HepG2 (cell line): Measurements from ENCODE around the gene FAT4. TPM values are rescaled to one million over a fixed set of nuclear protein-coding genes. Genes with fewer than 3 reads are reported as not detected.
A peak's percentile ranks its signal among the peaks of the same experiment; 100 is the strongest.

Experiments
- ATAC-seq: fragments of 200-7000 bp; cut with Tn5 transposase; 3 replicates; pipeline ENCODE4 v1.9.1; 2020; ENCODE audit warnings: mild to moderate bottlenecking, moderate library complexity
- BruUV-seq: library from RNA; stranded (reverse); fragments of 400-500 nt; replicated peaks from 2 replicates; lab custom pipeline; 2021; lab: Mats Ljungman, UMichigan
- CTCF ChIA-PET: fragments of 300-600 bp; formaldehyde crosslinking; extraction: SDS; loops from one replicate; lab custom pipeline; 2021; ENCODE audit warnings: low total read pairs, inconsistent platforms, low intra/inter-chr PET ratio; lab: Yijun Ruan, JAX
- POLR2A ChIA-PET: fragments of 350-600 bp; sonication (Branson Sonifier 250); formaldehyde crosslinking; loops from one replicate; lab custom pipeline; 2020; ENCODE audit warnings: antibody characterized with exemption, inconsistent platforms; lab: Yijun Ruan, JAX
- DNase-seq: peaks from one replicate; pipeline ENCODE4 v3.0.0-alpha.2; 2015; ENCODE audit warnings: low spot score
- FAIRE-seq: peaks from 3 replicates; lab custom pipeline; 2011; peaks lifted over from hg19 to GRCh38; lab: Jason Lieb, UNC
- H2AFZ ChIP-seq: one replicate; pipeline ENCODE4 v1.6.1; 2011; ENCODE audit warnings: low read length, inconsistent platforms
- H3K27ac ChIP-seq: fragments of 300-600 bp; 3 replicates; pipeline ENCODE4 v1.8.0; 2011; ENCODE audit warnings: mixed run types, mild to moderate bottlenecking, mixed read lengths, low read length, inconsistent platforms; ENCODE audit not compliant: insufficient read depth; ENCODE audit errors: extremely low read length
- H3K27me3 ChIP-seq, 2 experiments: fragments of 200-600 bp in 1 of 2; 2 replicates in 1 of 2; 3 replicates in 1 of 2; pipeline versions ENCODE4 v1.6.0 to v1.8.0; 2011; ENCODE audit warnings: low read length in 2 of 2, mild to moderate bottlenecking in 2 of 2, moderate library complexity in 2 of 2, inconsistent platforms in 1 of 2; ENCODE audit not compliant: insufficient read depth in 2 of 2, control insufficient read depth in 1 of 2
- H3K36me3 ChIP-seq, 2 experiments: fragments of 200-600 bp in 1 of 2; replicated peaks in 1 of 2; 2 replicates in 1 of 2; 3 replicates in 1 of 2; pipeline versions ENCODE4 v1.5.1 to v1.8.0; 2011; ENCODE audit warnings: low read length in 2 of 2, inconsistent platforms in 1 of 2; ENCODE audit not compliant: insufficient read depth in 2 of 2, control insufficient read depth in 1 of 2
- H3K4me1 ChIP-seq: 2 replicates; pipeline ENCODE4 v1.5.1; 2012; ENCODE audit warnings: low read length, inconsistent platforms; ENCODE audit not compliant: insufficient read depth
- H3K4me2 ChIP-seq: 2 replicates; pipeline ENCODE4 v1.6.0; 2011; ENCODE audit warnings: low read depth, low read length, inconsistent platforms
- H3K4me3 ChIP-seq, 3 experiments: fragments of 200-600 bp in 1 of 3; sonication (generic), shearing (Covaris generic) in 1 of 3; replicated peaks in 1 of 3; 2 replicates each; pipeline ENCODE4 v1.5.1; 2011 to 2016; ENCODE audit warnings: low read length in 3 of 3, inconsistent platforms in 2 of 3, low read depth in 2 of 3, mild to moderate bottlenecking in 2 of 3, control low read depth in 1 of 3, mixed read lengths in 1 of 3; ENCODE audit not compliant: insufficient read depth in 1 of 3
- H3K79me2 ChIP-seq: one replicate; pipeline ENCODE4 v1.6.1; 2011; ENCODE audit warnings: low read length, inconsistent platforms; ENCODE audit not compliant: insufficient read depth
- H3K9ac ChIP-seq: 2 replicates; pipeline ENCODE4 v1.6.0; 2011; ENCODE audit warnings: mild to moderate bottlenecking, low read depth, low read length, inconsistent platforms; ENCODE audit not compliant: insufficient read depth
- H3K9me3 ChIP-seq: 2 replicates; pipeline ENCODE4 v1.5.1; 2012; ENCODE audit warnings: mild to moderate bottlenecking, low read length
- H4K20me1 ChIP-seq: 2 replicates; pipeline ENCODE4 v1.6.0; 2011; ENCODE audit warnings: inconsistent platforms, mild to moderate bottlenecking, low read length, moderate library complexity; ENCODE audit not compliant: insufficient read depth
- HOXA5 ChIP-seq: sonication (generic); formaldehyde crosslinking; IDR thresholded peaks from 2 replicates; pipeline ENCODE4 v1.4.0; 2020; ENCODE audit warnings: missing genetic modification reagents
- MYPOP ChIP-seq: sonication (generic); formaldehyde crosslinking; IDR thresholded peaks from 2 replicates; pipeline ENCODE4 v1.8.1; 2023; ENCODE audit warnings: mild to moderate bottlenecking, moderate library complexity, missing genetic modification reagents
- PAX8 ChIP-seq: sonication (generic); formaldehyde crosslinking; IDR thresholded peaks from 2 replicates; pipeline ENCODE4 v1.8.0; 2022; ENCODE audit warnings: mild to moderate bottlenecking, missing genetic modification reagents, borderline replicate concordance
- ZBTB44 ChIP-seq: sonication (generic); formaldehyde crosslinking; IDR thresholded peaks from 2 replicates; pipeline ENCODE4 v1.4.0; 2020; ENCODE audit warnings: missing genetic modification reagents
- ZFY ChIP-seq: sonication (generic); formaldehyde crosslinking; IDR thresholded peaks from 2 replicates; pipeline ENCODE4 v1.4.0; 2020; ENCODE audit warnings: missing genetic modification reagents
- ZMYM2 ChIP-seq: sonication (generic); formaldehyde crosslinking; IDR thresholded peaks from 2 replicates; pipeline ENCODE4 v1.8.0; 2022; ENCODE audit warnings: mild to moderate bottlenecking, missing genetic modification reagents
- ZNF138 ChIP-seq: sonication (generic); formaldehyde crosslinking; IDR thresholded peaks from 2 replicates; pipeline ENCODE4 v1.5.0; 2020; ENCODE audit warnings: mild to moderate bottlenecking, low read depth, missing genetic modification reagents
- ZNF275 ChIP-seq: sonication (generic); formaldehyde crosslinking; IDR thresholded peaks from 2 replicates; pipeline ENCODE4 v1.8.0; 2022; ENCODE audit warnings: missing genetic modification reagents, mild to moderate bottlenecking, inconsistent platforms, borderline replicate concordance
- ZNF414 ChIP-seq: sonication (generic); formaldehyde crosslinking; IDR thresholded peaks from 2 replicates; pipeline ENCODE4 v1.5.0; 2020; ENCODE audit warnings: missing genetic modification reagents
- ZUFSP ChIP-seq: sonication (generic); formaldehyde crosslinking; IDR thresholded peaks from 2 replicates; pipeline ENCODE4 v1.9.0; 2021; ENCODE audit warnings: missing genetic modification reagents, mild to moderate bottlenecking, borderline replicate concordance
- WGBS: methylation state at CpG from one replicate; pipeline ENCODE4 v1.1.6; 2017; ENCODE audit warnings: low lambda C conversion rate; 5-methylcytosine and 5-hydroxymethylcytosine counted together
- in situ Hi-C: cut with HindIII; loops from 2 replicates; pipeline ENCODE4 v1.10.0; 2017; ENCODE audit warnings: low pct_unique_long_range_greater_than_20kb; ENCODE audit not compliant: extremely low pct_ligation_motif_present
- intact Hi-C: fragments of 100-400 bp; cut with micrococcal nuclease; formaldehyde crosslinking; loops from one replicate; pipeline ENCODE4 v1.10.0; 2022; ENCODE audit not compliant: unreplicated experiment
- polyA plus RNA-seq, 8 experiments: library from polyadenylated mRNA; depleted of rRNA in 3 of 8; stranded (reverse) in 7 of 8; unstranded in 1 of 8; fragments of >200 nt; fragmentation: Illumina TruSeq in 4 of 8; extraction: Trizol in 4 of 8; gene quantifications; 2 replicates each; pipeline versions ENCODE4 v1.2.1 to v1.2.3, GENCODE V29; 2011 to 2016; ENCODE audit warnings: low read depth in 4 of 8, missing spikeins in 1 of 8, mixed read lengths in 1 of 8; ENCODE audit not compliant: insufficient read depth in 1 of 8
- total RNA-seq, 5 experiments: library from RNA; depleted of rRNA; stranded (reverse); fragments of >200 nt; fragmentation: Illumina TruSeq; extraction: Trizol; gene quantifications; 2 replicates each; pipeline ENCODE4 v1.2.3, GENCODE V29; 2016; ENCODE audit warnings: low read depth in 1 of 5
- TF ChIP-seq, protein P1 (sequence below): sonication (generic); formaldehyde crosslinking; IDR thresholded peaks from 2 replicates; pipeline ENCODE4 v1.8.0; 2022; ENCODE audit warnings: mild to moderate bottlenecking, missing genetic modification reagents, borderline replicate concordance

FAT4 gene
- total and polyA plus RNA-seq, 2 of the 13 experiments (the other 11 are each of a cell fraction or from before 2014, with no cell fraction given), result 0.27 to 1.2 TPM

- no peak for TF ChIP-seq ZBTB44 (CRISPR knock-in tag)
- TF ChIP-seq, all 625 proteins: peak for 21
Observed at GRCh38 chr4:125313989-125314667, 627 bp upstream of the FAT4 start (continued).

GRCh38 chr4:125315576-125316400 is 1.0 kb downstream of the FAT4 start:
- ATAC-seq (peak; percentile 69), DNase-seq (peak; percentile 18), FAIRE-seq (no peak)
- no peaks in the 10 kb centered on the region for H3K79me2 ChIP-seq
- no peaks in the 10 kb centered on the region for H3K36me3 ChIP-seq
- H3K4me3 ChIP-seq, result peak overlapping the region; percentile 70 to 77 (median 76)
- peak overlapping the region; percentile 86 for H3K4me2 ChIP-seq
- ChIA-PET POLR2A (no interaction called here), CTCF (no interaction called here)
- H3K4me1 ChIP-seq, result peaks cover 20% of the 10 kb centered on the region
- peaks cover 0 to 6% of the 10 kb centered on the region in 2 experiments; a peak in 1 of 5 replicates for H3K27me3 ChIP-seq
- H4K20me1 ChIP-seq, result no peaks in the 10 kb centered on the region
- in situ Hi-C loops (loop anchor here (10.0 to 25.0 kb wide), 3 partner anchors 659 to 1297 kb away; no protein-coding TSS in a partner anchor), intact Hi-C loops (loop anchor here (10.0 kb wide), 2 partner anchors 209 to 279 kb away; no protein-coding TSS in a partner anchor)
- H2AFZ ChIP-seq, result peak overlapping the region; percentile 46
- peak overlapping the region; percentile 30; the same call in 1 of the 2 replicates for H3K9ac ChIP-seq
- peak overlapping the region; percentile 83 for H3K27ac ChIP-seq
- BruUV-seq, result no TSS peak
- WGBS, result 1% methylated on average over 40 of the region's 51 CpGs
- no peaks in the 10 kb centered on the region for H3K9me3 ChIP-seq
- TF ChIP-seq ZNF414 (CRISPR knock-in tag), result no peak
- no peak for TF ChIP-seq PAX8 (CRISPR knock-in tag)
- no peak for TF ChIP-seq ZUFSP (CRISPR knock-in tag)
- no peak for TF ChIP-seq ZNF138
- no peak for TF ChIP-seq ZMYM2 (CRISPR knock-in tag)
- TF ChIP-seq HOXA5 (CRISPR knock-in tag), result no peak
- TF ChIP-seq, protein P1, sequence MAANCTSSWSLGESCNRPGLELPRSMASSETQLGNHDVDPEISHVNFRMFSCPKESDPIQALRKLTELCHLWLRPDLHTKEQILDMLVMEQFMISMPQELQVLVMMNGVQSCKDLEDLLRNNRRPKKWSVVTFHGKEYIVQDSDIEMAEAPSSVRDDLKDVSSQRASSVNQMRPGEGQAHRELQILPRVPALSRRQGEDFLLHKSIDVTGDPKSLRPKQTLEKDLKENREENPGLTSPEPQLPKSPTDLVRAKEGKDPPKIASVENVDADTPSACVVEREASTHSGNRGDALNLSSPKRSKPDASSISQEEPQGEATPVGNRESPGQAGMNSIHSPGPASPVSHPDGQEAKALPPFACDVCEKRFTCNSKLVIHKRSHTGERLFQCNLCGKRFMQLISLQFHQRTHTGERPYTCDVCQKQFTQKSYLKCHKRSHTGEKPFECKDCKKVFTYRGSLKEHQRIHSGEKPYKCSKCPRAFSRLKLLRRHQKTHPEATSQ, result no peak
- TF ChIP-seq ZNF275, result no peak
- TF ChIP-seq MYPOP (CRISPR knock-in tag), result peak; percentile 100
- TF ChIP-seq ZFY (CRISPR knock-in tag), result 0 out of 2 replicates have a peak, but pooled peaks have one; percentile 11
